ENCODE data around the gene KRT14. TPM values are rescaled to one million over a fixed set of nuclear protein-coding genes. Genes with fewer than 3 reads are reported as not detected.

KRT14 gene
- total RNA-seq, 1 experiment from 2014 or later = not detected

DNA sequence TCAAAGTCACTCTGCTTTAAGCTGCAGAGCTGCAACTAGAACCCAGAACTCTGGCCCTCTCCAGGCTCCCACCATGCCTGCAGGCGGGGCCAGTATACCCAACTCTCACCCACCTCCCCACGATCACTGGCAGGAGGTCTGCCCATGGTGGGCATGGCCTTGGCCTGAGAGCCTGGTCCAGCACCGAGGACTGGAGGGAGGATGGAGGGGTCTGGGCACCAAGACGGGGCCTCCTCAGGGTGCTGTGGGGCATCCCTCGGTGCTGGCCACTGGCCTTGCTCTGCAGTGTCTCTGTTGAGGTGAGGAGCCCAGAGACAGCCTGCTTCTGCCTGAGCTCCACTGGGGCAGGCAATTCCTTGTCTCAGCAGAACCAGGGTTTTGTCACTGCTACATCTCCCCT, 27.4 kb upstream of the KRT14 start:
- Mint-ChIP-seq H3K4me1 (peaks cover 9 to 30% of the 10 kb centered on the region in 2 experiments), H3K4me3 (no peak overlapping the region), H3K27ac (no peak overlapping the region), H3K9me3 (no peaks in the 10 kb centered on the region; a peak in 1 of 5 replicates), H3K36me3 (ENCODE audit: insufficient read depth in 1 of 3, low read depth in 3 of 3) (no peaks in the 10 kb centered on the region; a peak in 1 of 7 replicates), H3K27me3 (ENCODE audit: low read depth) (peaks cover 7% of the 10 kb centered on the region; the same call in 1 of the 2 replicates)
- Histone ChIP-seq H2AK5ac (ENCODE audit: insufficient read length, low read length) (no peak overlapping the region), H3K79me2 (ENCODE audit: insufficient read depth, low read length) (no peaks in the 10 kb centered on the region), H2BK12ac (ENCODE audit: insufficient read length, low read depth, low read length) (no peak overlapping the region), H3K23me2 (ENCODE audit: insufficient read length, low read depth, low read length, poor library complexity, severe bottlenecking) (no peaks in the 10 kb centered on the region), H3K18ac (ENCODE audit: insufficient read length, low read depth, low read length) (no peak overlapping the region), H4K91ac (ENCODE audit: insufficient read length, low read depth, low read length) (no peak overlapping the region), H2BK120ac (ENCODE audit: low read depth, low read length, poor library complexity, severe bottlenecking) (no peak overlapping the region), H4K5ac (ENCODE audit: insufficient read length, low read depth, low read length) (no peak overlapping the region), H2AFZ (ENCODE audit: low read length) (no peak overlapping the region), H3K23ac (ENCODE audit: insufficient read length, low read depth, low read length) (no peak overlapping the region), H3K14ac (ENCODE audit: insufficient read depth, low read length) (no peak overlapping the region), H3K4ac (ENCODE audit: low read depth, low read length) (no peak overlapping the region), H3K9me3 (ENCODE audit: control insufficient read depth, low read depth, low read length) (no peaks in the 10 kb centered on the region), H3K27ac (ENCODE audit: insufficient read length, low read depth, low read length) (no peak overlapping the region), H2BK5ac (ENCODE audit: insufficient read length, low read length) (no peak overlapping the region), H3K27me3 (ENCODE audit: insufficient read depth, low read length) (no peaks in the 10 kb centered on the region), H3K79me1 (ENCODE audit: insufficient read depth, low read depth, low read length, poor library complexity, severe bottlenecking) (no peaks in the 10 kb centered on the region), H3K9ac (ENCODE audit: extremely low read depth, insufficient read length, low read length) (no peak overlapping the region), H3K56ac (ENCODE audit: insufficient read length, low read depth, low read length) (no peak overlapping the region), H2BK15ac (ENCODE audit: low read depth, low read length) (no peak overlapping the region), H4K8ac (replicated peaks; ENCODE audit: insufficient read length, low read depth, low read length) (no peak overlapping the region), H3K4me2 (ENCODE audit: insufficient read depth, insufficient read length, low read length) (no peak overlapping the region), H4K20me1 (ENCODE audit: control insufficient read depth, insufficient read depth, insufficient read length) (no peaks in the 10 kb centered on the region), H2BK20ac (ENCODE audit: low read depth, low read length, poor library complexity, severe bottlenecking) (no peak overlapping the region), H3K4me1 (ENCODE audit: insufficient read depth, low read length) (no peaks in the 10 kb centered on the region), H3T11ph (ENCODE audit: low read length) (no peak overlapping the region)
- TF ChIP-seq, protein P1, sequence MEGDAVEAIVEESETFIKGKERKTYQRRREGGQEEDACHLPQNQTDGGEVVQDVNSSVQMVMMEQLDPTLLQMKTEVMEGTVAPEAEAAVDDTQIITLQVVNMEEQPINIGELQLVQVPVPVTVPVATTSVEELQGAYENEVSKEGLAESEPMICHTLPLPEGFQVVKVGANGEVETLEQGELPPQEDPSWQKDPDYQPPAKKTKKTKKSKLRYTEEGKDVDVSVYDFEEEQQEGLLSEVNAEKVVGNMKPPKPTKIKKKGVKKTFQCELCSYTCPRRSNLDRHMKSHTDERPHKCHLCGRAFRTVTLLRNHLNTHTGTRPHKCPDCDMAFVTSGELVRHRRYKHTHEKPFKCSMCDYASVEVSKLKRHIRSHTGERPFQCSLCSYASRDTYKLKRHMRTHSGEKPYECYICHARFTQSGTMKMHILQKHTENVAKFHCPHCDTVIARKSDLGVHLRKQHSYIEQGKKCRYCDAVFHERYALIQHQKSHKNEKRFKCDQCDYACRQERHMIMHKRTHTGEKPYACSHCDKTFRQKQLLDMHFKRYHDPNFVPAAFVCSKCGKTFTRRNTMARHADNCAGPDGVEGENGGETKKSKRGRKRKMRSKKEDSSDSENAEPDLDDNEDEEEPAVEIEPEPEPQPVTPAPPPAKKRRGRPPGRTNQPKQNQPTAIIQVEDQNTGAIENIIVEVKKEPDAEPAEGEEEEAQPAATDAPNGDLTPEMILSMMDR (conservative IDR thresholded peaks at IDR 0.05) = no peak
- no peak for DNase-seq
- no CpG with 5 or more reads among the region's 5 CpGs for whole genome bisulfite sequencing (ENCODE audit: extremely low coverage, insufficient read length, low lambda C conversion rate)

Measured in H9 (cell line).